HUES6 (cell line): Measurements from ENCODE around the gene PDGFD.

ENCODE experiments used
- H3K27ac ChIP-seq: 2 replicates; pipeline ENCODE4 v1.7.0; 2013; ENCODE audit warnings: low read depth, mild to moderate bottlenecking, low read length, inconsistent platforms
- H3K27me3 ChIP-seq: 2 replicates; pipeline ENCODE4 v1.6.1; 2013; ENCODE audit warnings: low read length; ENCODE audit not compliant: control insufficient read depth, insufficient read depth
- H3K36me3 ChIP-seq: 2 replicates; pipeline ENCODE4 v1.6.1; 2013; ENCODE audit warnings: low read length; ENCODE audit not compliant: control insufficient read depth, insufficient read depth
- H3K4me1 ChIP-seq: 2 replicates; pipeline ENCODE4 v1.6.1; 2013; ENCODE audit warnings: low read length; ENCODE audit not compliant: control insufficient read depth, insufficient read depth
- H3K4me3 ChIP-seq: 2 replicates; pipeline ENCODE4 v1.5.1; 2013; ENCODE audit warnings: low read depth, low read length
- H3K9ac ChIP-seq: one replicate; pipeline ENCODE4 v1.6.1; 2013; ENCODE audit warnings: mild to moderate bottlenecking, low read length
- H3K9me3 ChIP-seq: 2 replicates; pipeline ENCODE4 v1.6.1; 2013; ENCODE audit warnings: low read depth, low read length; ENCODE audit not compliant: control insufficient read depth, insufficient read depth

PDGFD gene

DNA sequence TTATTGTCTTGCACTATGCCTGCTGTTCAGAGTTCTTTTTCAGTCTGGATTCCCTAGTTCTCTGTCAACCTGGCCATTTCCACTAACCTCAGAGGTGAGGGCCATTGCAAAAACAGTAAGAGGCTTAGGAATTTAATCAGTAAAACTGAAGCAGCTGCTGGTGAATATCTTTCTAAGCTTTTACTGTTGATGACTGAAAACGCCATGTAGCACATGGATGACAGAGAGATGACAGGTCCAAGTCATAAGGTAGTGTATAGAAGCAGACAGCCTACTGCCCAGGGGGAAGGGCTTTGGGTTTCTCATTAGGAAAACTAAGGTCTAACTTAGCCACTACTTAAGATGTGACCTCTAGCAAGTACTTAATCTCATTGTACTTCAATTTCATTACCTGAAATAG, 280.1 kb downstream of the PDGFD start:
- Histone ChIP-seq H3K4me3 (no peak overlapping the region), H3K9me3 (no peaks in the 10 kb centered on the region), H3K27me3 (no peaks in the 10 kb centered on the region), H3K36me3 (no peaks in the 10 kb centered on the region), H3K4me1 (no peaks in the 10 kb centered on the region), H3K9ac (no peak overlapping the region), H3K27ac (no peak overlapping the region)

DNA sequence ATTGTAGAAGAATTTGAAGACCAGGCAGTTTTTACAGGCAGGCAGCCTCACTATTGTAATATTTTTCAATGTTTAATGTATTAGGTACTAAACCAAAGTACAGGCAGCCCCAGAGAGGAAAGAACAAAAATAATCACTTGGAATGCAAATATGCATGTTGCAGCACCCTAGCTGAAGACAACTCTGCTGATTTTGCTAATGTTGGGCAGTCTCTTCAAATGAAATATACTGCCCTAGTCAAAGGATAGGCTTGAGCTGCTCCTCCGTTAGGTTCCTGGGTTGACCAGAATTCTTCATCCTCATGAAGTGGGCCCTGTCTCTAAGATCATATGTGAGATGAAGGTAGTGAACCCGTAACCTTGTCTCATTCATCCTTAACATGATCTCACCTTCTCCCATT, 280.7 kb downstream of the PDGFD start:
- H3K9ac ChIP-seq: no peak overlapping the region
- no peak overlapping the region for H3K4me3 ChIP-seq
- H3K27ac ChIP-seq: no peak overlapping the region
- no peaks in the 10 kb centered on the region for H3K9me3 ChIP-seq
- no peaks in the 10 kb centered on the region for H3K4me1 ChIP-seq
- no peaks in the 10 kb centered on the region for H3K27me3 ChIP-seq
- no peaks in the 10 kb centered on the region for H3K36me3 ChIP-seq

DNA sequence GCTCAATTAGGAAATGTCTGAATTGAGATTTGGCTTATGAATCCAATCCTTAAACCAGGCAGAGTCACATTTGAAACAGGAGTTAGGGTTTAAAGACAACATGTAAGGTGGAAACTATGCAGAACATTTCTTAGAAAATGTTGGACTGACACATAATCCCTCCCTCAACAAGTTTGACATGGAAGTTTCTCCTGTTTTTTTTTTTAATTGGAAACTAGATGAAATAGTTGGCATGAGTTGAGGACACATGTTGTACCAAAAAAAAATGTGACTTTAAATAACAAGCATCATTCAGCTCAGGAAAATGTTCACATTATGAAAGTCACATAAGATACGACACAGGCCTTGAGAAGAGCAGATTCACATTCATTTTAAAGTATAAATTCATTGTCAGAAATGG, 282.4 kb downstream of the PDGFD start:
- H3K4me1 ChIP-seq: no peaks in the 10 kb centered on the region
- H3K36me3 ChIP-seq: no peaks in the 10 kb centered on the region
- no peak overlapping the region for H3K9ac ChIP-seq

DNA sequence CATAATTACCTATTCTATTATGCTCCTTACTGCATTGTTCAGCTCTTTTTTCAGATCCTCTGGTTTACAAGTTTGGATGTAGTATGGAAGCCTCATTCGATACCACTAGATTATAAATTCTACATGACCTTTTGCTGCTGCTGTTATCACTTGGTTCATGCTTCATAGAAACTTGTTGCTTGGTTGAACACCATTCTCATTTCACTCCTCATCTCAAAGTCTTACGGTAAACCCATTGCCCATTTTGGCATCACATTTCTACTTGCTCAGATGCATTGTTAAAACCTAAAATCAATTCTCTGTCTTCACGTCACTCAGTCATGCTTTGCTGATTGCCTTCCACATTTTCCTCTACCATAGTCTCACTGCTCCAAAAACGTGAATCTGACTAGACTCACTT, 283.0 kb downstream of the PDGFD start:
- no peaks in the 10 kb centered on the region for H3K27me3 ChIP-seq

More for the DNA sequence above, 282.4 kb downstream of the PDGFD start:
- Histone ChIP-seq H3K9me3 (no peaks in the 10 kb centered on the region), H3K4me3 (no peak overlapping the region), H3K27ac (no peak overlapping the region), H3K27me3 (no peaks in the 10 kb centered on the region)

DNA sequence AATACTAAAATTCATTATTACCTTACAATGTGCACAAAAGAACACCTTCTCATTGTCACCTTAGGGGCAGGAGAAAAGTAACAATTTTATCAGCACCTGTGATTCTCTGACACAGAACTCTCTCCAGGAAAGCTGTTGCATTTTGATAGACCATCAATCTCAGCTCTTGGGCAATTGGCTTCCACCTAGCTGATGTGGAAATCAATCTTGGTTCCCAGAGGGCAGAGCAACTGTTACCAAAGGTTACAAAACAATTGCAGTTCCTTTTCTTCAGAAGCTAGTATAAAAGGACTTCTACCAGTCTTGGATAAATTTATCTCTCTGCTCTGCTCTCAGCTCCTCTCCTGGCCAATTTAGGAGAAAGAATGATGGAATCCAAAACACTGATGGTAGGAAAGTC, 285.3 kb downstream of the PDGFD start:
- Histone ChIP-seq H3K27me3 (no peaks in the 10 kb centered on the region), H3K27ac (no peak overlapping the region), H3K4me1 (no peaks in the 10 kb centered on the region), H3K9me3 (no peaks in the 10 kb centered on the region), H3K4me3 (no peak overlapping the region), H3K36me3 (no peaks in the 10 kb centered on the region), H3K9ac (no peak overlapping the region)

More for the DNA sequence above, 283.0 kb downstream of the PDGFD start:
- H3K9me3 ChIP-seq: no peaks in the 10 kb centered on the region
- H3K4me1 ChIP-seq: no peaks in the 10 kb centered on the region
- H3K9ac ChIP-seq: no peak overlapping the region
- no peak overlapping the region for H3K4me3 ChIP-seq
- no peak overlapping the region for H3K27ac ChIP-seq
- no peaks in the 10 kb centered on the region for H3K36me3 ChIP-seq

DNA sequence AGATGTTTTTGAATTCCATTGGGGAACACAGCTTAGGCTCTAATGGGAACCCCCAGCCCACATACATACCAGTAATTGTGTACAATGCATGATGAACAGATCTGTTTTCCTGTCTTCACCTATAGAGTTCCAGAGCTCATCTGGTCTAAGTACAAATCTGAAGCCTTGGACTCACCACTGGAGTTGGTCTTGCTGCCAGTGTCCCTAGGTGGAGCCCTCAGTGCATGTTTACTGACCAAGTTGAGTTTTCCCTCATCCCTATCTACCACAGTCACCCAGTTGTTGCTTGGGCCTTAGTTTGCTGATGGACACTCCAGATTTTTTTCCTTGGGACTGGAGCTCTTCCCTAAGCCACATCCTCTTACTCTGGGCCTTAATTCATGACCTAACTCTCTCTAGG, 286.7 kb downstream of the PDGFD start:
- no peaks in the 10 kb centered on the region for H3K9me3 ChIP-seq
- H3K36me3 ChIP-seq: no peaks in the 10 kb centered on the region

DNA sequence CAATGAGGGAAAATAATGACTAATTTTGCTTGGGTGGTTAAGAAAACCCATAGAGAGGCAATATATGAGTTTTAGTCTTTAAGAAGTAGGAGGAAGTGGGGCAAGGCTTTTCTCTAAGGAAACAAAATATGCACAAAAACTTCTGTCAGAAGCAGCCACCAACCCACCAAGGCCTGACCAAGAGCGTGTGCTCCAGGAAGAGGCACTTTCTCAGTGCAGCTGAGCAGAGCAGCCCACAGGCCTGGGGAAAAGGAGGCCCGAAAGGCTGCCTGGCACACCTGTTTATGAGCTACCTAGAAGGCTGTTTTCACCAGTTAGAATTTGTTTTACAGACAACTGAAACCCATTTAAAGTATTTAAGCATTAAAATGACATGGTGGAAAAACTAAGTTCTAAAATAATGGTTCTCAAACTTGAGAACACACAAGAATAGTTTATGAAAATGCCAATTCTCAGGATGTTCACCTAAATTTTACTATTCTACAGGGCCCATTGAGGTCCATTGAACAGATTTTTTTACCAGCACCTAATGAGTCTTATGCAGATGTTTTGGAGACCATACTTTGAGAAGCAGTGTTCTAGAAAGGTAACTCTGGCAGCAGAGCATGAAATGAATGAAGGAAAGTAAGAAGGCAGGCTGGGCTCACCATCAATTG, 288.0 kb downstream of the PDGFD start:
- Histone ChIP-seq H3K4me3 (no peak overlapping the region), H3K27me3 (no peaks in the 10 kb centered on the region), H3K27ac (no peak overlapping the region), H3K9me3 (no peaks in the 10 kb centered on the region), H3K9ac (no peak overlapping the region), H3K36me3 (no peaks in the 10 kb centered on the region), H3K4me1 (no peaks in the 10 kb centered on the region)

More for the DNA sequence above, 286.7 kb downstream of the PDGFD start:
- H3K27me3 ChIP-seq: no peaks in the 10 kb centered on the region
- no peak overlapping the region for H3K27ac ChIP-seq
- no peak overlapping the region for H3K9ac ChIP-seq
- no peaks in the 10 kb centered on the region for H3K4me1 ChIP-seq
- no peak overlapping the region for H3K4me3 ChIP-seq

DNA sequence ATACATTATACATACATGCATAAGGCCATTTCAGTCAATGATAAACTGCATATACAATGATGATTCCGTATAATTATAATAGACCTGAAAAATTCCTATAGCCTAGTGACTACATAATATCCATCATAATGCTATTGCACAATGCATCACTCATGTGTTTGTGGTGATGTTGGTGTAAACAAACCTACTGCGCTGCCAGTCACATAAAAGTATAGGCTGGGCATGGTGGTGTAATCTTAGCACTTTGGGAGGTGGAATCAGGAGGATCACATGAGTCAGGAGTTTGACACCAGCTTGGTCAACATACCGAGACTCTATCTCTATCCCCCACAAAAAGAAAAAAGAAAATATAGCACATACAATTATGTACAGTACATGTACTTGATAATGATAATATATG, 291.2 kb downstream of the PDGFD start:
- Histone ChIP-seq H3K27ac (no peak overlapping the region), H3K4me1 (no peaks in the 10 kb centered on the region), H3K9ac (no peak overlapping the region), H3K36me3 (no peaks in the 10 kb centered on the region), H3K4me3 (no peak overlapping the region), H3K27me3 (no peaks in the 10 kb centered on the region), H3K9me3 (no peaks in the 10 kb centered on the region)

DNA sequence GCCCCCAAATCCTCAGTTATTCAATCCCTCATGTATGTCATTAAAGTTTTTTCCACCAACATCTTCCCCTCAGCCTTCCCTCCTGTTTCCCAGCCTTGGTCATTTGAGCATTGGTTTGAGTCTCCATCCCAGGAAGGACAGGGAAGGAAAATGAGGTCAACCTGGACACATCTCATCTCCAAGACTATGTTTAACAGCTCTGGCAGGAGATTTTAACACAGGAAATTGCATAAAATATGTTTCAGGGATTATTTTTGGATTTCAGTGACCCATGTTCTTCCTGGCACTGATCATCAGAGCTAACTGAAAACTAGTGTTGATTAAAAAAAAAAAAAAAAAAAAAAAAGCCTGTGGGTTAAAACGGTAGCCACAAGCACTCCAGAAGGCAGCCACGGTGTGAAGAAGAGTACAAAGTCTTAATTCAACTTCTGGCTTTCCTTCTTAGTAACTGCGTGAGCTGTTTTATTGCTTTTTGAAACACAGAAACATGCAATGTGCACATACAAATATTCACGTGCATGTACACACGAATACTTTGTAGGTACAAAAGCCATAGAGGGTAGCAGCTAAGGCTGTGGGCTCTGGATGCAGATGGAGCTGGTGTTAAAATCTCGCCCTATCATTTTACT, 291.9 kb downstream of the PDGFD start:
- H3K36me3 ChIP-seq: no peaks in the 10 kb centered on the region
- H3K9me3 ChIP-seq: no peaks in the 10 kb centered on the region
- no peaks in the 10 kb centered on the region for H3K27me3 ChIP-seq
- H3K9ac ChIP-seq: no peak overlapping the region
- H3K4me3 ChIP-seq: no peak overlapping the region
- no peak overlapping the region for H3K27ac ChIP-seq
- no peaks in the 10 kb centered on the region for H3K4me1 ChIP-seq

DNA sequence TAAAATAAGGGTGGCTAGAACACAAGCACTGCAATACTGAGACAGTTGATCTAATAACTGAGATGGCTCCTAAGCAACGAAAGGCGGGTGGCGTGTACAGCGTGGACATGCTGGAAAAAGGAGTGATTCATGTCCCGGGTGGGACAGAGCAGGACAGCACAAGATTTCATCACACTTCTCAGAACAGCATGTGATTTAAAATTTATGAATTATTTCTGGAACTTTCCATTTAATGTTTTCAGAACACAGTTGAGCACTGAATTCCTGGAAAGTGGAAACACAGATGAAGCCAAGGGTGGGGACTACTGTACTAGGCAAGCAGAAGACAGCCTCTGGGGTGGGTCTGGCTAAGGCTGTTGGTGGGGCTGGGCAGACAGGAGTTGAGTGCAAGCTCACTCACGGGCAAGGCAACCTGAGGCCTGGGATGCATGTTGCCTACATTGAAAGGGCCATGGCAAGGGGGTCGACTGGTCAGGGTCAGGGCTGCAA, 293.1 kb downstream of the PDGFD start:
- H3K36me3 ChIP-seq: no peaks in the 10 kb centered on the region
- H3K9me3 ChIP-seq: no peaks in the 10 kb centered on the region
- H3K4me3 ChIP-seq: no peak overlapping the region
- no peaks in the 10 kb centered on the region for H3K27me3 ChIP-seq
- H3K9ac ChIP-seq: no peak overlapping the region
- H3K27ac ChIP-seq: no peak overlapping the region
- H3K4me1 ChIP-seq: no peaks in the 10 kb centered on the region

DNA sequence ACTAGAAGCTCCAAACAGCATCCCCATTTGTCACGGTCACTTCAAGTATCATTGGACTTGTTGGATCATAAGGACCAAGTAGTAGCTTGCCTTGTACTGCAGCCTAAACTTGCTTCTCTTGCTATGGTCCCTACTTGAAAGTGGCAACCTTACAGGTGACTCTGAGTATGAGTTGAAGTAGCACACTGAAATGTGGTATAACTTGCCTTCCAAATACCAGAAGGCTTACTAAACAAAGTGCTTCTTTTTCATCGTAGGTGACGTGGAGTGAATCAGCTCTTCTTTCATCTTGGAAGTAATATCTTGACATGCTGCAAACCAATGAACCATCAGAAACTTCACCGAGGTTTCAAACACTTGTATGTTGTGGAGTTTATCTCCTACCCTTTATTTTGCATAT, 296.5 kb downstream of the PDGFD start:
- no peak overlapping the region for H3K9ac ChIP-seq
- H3K36me3 ChIP-seq: no peaks in the 10 kb centered on the region
- no peaks in the 10 kb centered on the region for H3K9me3 ChIP-seq
- no peak overlapping the region for H3K4me3 ChIP-seq
- no peaks in the 10 kb centered on the region for H3K27me3 ChIP-seq
- no peak overlapping the region for H3K27ac ChIP-seq
- H3K4me1 ChIP-seq: peaks cover 2% of the 10 kb centered on the region; the same call in 1 of the 2 replicates
